CD14-positive monocyte (primary cell): ENCODE results near the gene TNNI3. TPM values are rescaled to one million over a fixed set of nuclear protein-coding genes. Genes with fewer than 3 reads are reported as not detected.
"Not testable (repeated sequence)": the region's sequence is repeated elsewhere in the genome, so short reads cannot be mapped to it uniquely, and the experiment has no call there.

ENCODE experiments used
- DNase-seq, 3 donors: peaks; one replicate each; pipeline ENCODE4 v3.0.0-alpha.2; 2011 to 2022
- H2AFZ ChIP-seq: 2 replicates; pipeline ENCODE4 v1.6.0; 2012; ENCODE audit warnings: mild to moderate bottlenecking, low read depth, low read length, inconsistent platforms; ENCODE audit not compliant: insufficient read depth, poor library complexity, severe bottlenecking
- H3K27ac ChIP-seq, 2 donors: 1 replicate in 1 of 2; 2 replicates in 1 of 2; pipeline ENCODE4 v1.5.1; 2012 to 2013; ENCODE audit warnings: low read length in 2 of 2, control low read depth in 1 of 2, inconsistent platforms in 1 of 2, low read depth in 1 of 2, mild to moderate bottlenecking in 1 of 2
- H3K27me3 ChIP-seq, 2 donors: one replicate each; pipeline versions ENCODE4 v1.6.0 to v1.6.1; 2011 to 2013; ENCODE audit warnings: low read length in 2 of 2; ENCODE audit not compliant: control insufficient read depth in 2 of 2, insufficient read depth in 2 of 2
- H3K36me3 ChIP-seq, 2 donors: replicated peaks in 1 of 2; 1 replicate in 1 of 2; 2 replicates in 1 of 2; pipeline versions ENCODE4 v1.5.1 to v1.6.1; 2012 to 2013; ENCODE audit warnings: low read length in 2 of 2, control low read depth in 1 of 2, inconsistent platforms in 1 of 2, mild to moderate bottlenecking in 1 of 2; ENCODE audit not compliant: insufficient read depth in 2 of 2, control insufficient read depth in 1 of 2
- H3K4me1 ChIP-seq, 2 donors: 1 replicate in 1 of 2; 2 replicates in 1 of 2; pipeline versions ENCODE4 v1.5.1 to v1.6.1; 2012 to 2013; ENCODE audit warnings: low read length in 2 of 2, control low read depth in 1 of 2, inconsistent platforms in 1 of 2, mild to moderate bottlenecking in 1 of 2, moderate library complexity in 1 of 2; ENCODE audit not compliant: insufficient read depth in 2 of 2, control insufficient read depth in 1 of 2
- H3K4me2 ChIP-seq: replicated peaks from 2 replicates; pipeline ENCODE3; 2012; ENCODE audit warnings: low read length, moderate library complexity, mild to moderate bottlenecking; ENCODE audit not compliant: poor library complexity, severe bottlenecking; ENCODE audit errors: extremely low read depth
- H3K4me3 ChIP-seq, 3 experiments: fragments of 200-600 bp in 1 of 3; sonication (generic) in 1 of 3; replicated peaks in 1 of 3; 1 replicate in 2 of 3; 2 replicates in 1 of 3; pipeline ENCODE4 v1.5.1; 2011 to 2013; ENCODE audit warnings: low read length in 3 of 3, mild to moderate bottlenecking in 3 of 3, control low read depth in 2 of 3, low read depth in 2 of 3, inconsistent platforms in 1 of 3, moderate library complexity in 1 of 3
- H3K79me2 ChIP-seq: 2 replicates; pipeline ENCODE4 v1.6.0; 2012; ENCODE audit warnings: mild to moderate bottlenecking, control low read depth, inconsistent platforms, low read length, moderate library complexity; ENCODE audit not compliant: insufficient read depth
- H3K9ac ChIP-seq: 2 replicates; pipeline ENCODE4 v1.6.0; 2017; ENCODE audit warnings: low read length, mild to moderate bottlenecking; ENCODE audit not compliant: insufficient read depth, poor library complexity, severe bottlenecking
- H3K9me3 ChIP-seq, 2 donors: replicated peaks in 1 of 2; 1 replicate in 1 of 2; 2 replicates in 1 of 2; pipeline versions ENCODE4 v1.5.1 to v1.6.1; 2012 to 2013; ENCODE audit warnings: low read length in 2 of 2, control low read depth in 1 of 2; ENCODE audit not compliant: control insufficient read depth in 1 of 2, insufficient read depth in 1 of 2
- H4K20me1 ChIP-seq: 2 replicates; pipeline ENCODE4 v1.6.0; 2012; ENCODE audit warnings: mild to moderate bottlenecking, low read length, control low read depth, moderate library complexity; ENCODE audit not compliant: insufficient read depth
- H3K27ac Mint-ChIP-seq, 7 donors: one replicate each; pipeline ENCODE4 v1.8.0; 2020; ENCODE audit warnings: mild to moderate bottlenecking in 7 of 7, mixed read lengths in 7 of 7, moderate library complexity in 6 of 7, inconsistent platforms in 2 of 7
- H3K27me3 Mint-ChIP-seq, 3 donors: one replicate each; pipeline ENCODE4 v1.8.0; 2021 to 2022; ENCODE audit warnings: low read depth in 3 of 3, mild to moderate bottlenecking in 3 of 3, mixed read lengths in 3 of 3, moderate library complexity in 3 of 3, inconsistent platforms in 1 of 3
- H3K36me3 Mint-ChIP-seq, 2 donors: one replicate each; pipeline ENCODE4 v1.8.0; 2020; ENCODE audit warnings: mixed read lengths in 2 of 2, inconsistent platforms in 1 of 2, mild to moderate bottlenecking in 1 of 2
- H3K4me1 Mint-ChIP-seq: one replicate; pipeline ENCODE4 v1.8.0; 2020; ENCODE audit warnings: mild to moderate bottlenecking, mixed read lengths
- H3K4me3 Mint-ChIP-seq, 2 donors: one replicate each; pipeline ENCODE4 v1.8.0; 2020; ENCODE audit warnings: mild to moderate bottlenecking in 2 of 2, mixed read lengths in 2 of 2, moderate library complexity in 1 of 2
- H3K9me3 Mint-ChIP-seq, 7 donors: one replicate each; pipeline ENCODE4 v1.8.0; 2020 to 2022; ENCODE audit warnings: mixed read lengths in 7 of 7, mild to moderate bottlenecking in 6 of 7, moderate library complexity in 6 of 7, inconsistent platforms in 2 of 7
- WGBS: methylation state at CpG from one replicate; pipeline ENCODE4 v1.1.5; 2013; ENCODE audit warnings: missing lambda C conversion rate; ENCODE audit not compliant: insufficient coverage; 5-methylcytosine and 5-hydroxymethylcytosine counted together
- intact Hi-C, 2 donors: fragments of 100-400 bp; cut with micrococcal nuclease; formaldehyde crosslinking; loops; one replicate each; pipeline versions ENCODE4 v1.15.0 to v1.15.1; 2023
- polyA plus RNA-seq, 3 donors: library from polyadenylated mRNA; depleted of rRNA in 1 of 3; unstranded in 2 of 3; stranded (reverse) in 1 of 3; fragments of 300-500 nt in 2 of 3; fragments of >200 nt in 1 of 3; fragmentation: Illumina TruSeq in 2 of 3; gene quantifications; 1 replicate in 2 of 3; 2 replicates in 1 of 3; pipeline ENCODE4 v1.2.3, GENCODE V29; 2012 to 2021
- TF ChIP-seq, protein P1 (sequence below): fragments of 200-600 bp; IDR thresholded peaks from one replicate; pipeline ENCODE4 v1.8.0; 2022; ENCODE audit warnings: antibody characterized with exemption, mild to moderate bottlenecking

TNNI3 gene
- polyA plus RNA-seq, 3 donors = 1.2 TPM; not detected in 2

DNA sequence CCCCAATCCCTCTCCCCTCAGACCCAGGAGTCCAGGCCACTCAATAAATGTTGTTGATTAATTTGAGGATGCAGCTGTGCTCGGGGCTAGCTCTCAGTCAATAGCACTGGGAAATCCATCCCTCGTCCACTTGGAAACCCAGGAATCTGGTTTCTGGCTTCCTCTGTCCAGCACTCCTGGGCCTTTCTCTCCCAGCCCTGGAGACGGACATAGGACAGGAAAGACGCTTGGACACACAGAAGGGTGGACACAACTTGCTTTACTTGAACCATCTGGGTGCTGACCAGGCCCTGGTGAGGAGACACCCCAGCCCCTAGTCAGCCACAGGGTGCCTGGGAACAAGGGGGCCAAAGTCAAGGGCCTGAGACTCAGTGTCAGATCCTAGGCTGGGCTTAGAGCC is 891 bp upstream of the TNNI3 start:
- intact Hi-C loops = no loop called here
- H3K4me1 Mint-ChIP-seq = peaks cover 7% of the 10 kb centered on the region

DNA sequence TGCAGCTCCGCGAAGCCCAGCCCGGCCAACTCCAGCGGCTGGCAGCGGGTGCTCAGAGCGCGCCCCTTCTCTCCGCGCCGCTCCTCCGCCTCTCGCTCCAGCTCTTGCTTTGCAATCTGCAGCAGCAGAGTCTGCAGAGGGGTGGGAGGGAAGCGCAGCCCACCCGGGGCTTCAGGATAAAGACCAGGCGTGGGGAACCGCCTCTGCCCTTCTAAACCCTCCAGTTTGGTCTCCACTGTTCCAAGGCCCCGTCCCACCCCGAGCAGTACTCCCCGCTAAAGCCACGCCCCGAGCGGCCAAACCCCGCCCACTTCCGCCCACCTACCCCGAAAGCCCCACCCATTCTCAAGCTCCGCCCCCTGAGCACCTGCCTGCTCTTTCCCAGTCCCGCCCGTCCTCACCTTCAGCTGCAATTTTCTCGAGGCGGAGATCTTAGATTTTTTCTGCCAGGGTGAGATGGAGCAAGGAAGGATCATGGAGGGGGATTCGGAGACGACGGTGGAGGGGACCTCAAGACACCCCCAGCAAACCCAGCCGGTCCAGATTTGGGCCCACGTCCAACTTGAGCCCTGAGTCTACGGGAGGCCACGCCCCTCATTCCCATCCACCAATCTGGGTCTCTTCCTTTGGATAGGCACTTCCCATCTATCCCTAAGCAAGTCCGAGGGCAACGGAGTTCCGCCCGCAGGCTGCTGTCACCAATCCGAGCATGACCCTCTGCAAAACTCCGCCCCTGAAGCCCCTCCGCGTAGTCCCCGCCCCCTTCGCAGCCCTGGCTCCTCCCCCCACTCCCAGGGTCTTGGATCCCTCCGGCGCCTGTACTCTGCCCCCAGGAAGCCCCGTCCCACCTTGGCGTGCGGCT is 1.1 kb downstream of the TNNI3 start:
- Histone ChIP-seq H3K36me3 (no peaks in the 10 kb centered on the region), H3K27me3 (peaks cover 12 to 58% of the 10 kb centered on the region in 2 donors), H3K4me3 (peak overlapping the region in 1 of 3 experiments; percentile 20), H2AFZ (no peak overlapping the region), H3K9me3 (peaks cover 9 to 15% of the 10 kb centered on the region in 2 donors), H3K4me1 (peaks cover 5 to 17% of the 10 kb centered on the region in 2 donors), H3K27ac (no peak overlapping the region), H3K4me2 (peak overlapping the region; percentile 22), H4K20me1 (no peaks in the 10 kb centered on the region), H3K9ac (no peak overlapping the region), H3K79me2 (no peaks in the 10 kb centered on the region)
- DNase-seq = no peak
- Mint-ChIP-seq H3K9me3 (peaks cover 9 to 29% (median 20%) of the 10 kb centered on the region in 7 donors), H3K36me3 (peaks cover 2 to 6% of the 10 kb centered on the region in 2 donors), H3K4me3 (peak overlapping the region; percentile 37 to 84), H3K27ac (no peak overlapping the region), H3K27me3 (peaks cover 49 to 72% (median 66%) of the 10 kb centered on the region in 3 donors), H3K4me1 (peaks cover 11% of the 10 kb centered on the region)
- intact Hi-C loops = no loop called here
- under 1% methylated on average over 36 of the region's 52 CpGs for WGBS
- TF ChIP-seq, protein P1, sequence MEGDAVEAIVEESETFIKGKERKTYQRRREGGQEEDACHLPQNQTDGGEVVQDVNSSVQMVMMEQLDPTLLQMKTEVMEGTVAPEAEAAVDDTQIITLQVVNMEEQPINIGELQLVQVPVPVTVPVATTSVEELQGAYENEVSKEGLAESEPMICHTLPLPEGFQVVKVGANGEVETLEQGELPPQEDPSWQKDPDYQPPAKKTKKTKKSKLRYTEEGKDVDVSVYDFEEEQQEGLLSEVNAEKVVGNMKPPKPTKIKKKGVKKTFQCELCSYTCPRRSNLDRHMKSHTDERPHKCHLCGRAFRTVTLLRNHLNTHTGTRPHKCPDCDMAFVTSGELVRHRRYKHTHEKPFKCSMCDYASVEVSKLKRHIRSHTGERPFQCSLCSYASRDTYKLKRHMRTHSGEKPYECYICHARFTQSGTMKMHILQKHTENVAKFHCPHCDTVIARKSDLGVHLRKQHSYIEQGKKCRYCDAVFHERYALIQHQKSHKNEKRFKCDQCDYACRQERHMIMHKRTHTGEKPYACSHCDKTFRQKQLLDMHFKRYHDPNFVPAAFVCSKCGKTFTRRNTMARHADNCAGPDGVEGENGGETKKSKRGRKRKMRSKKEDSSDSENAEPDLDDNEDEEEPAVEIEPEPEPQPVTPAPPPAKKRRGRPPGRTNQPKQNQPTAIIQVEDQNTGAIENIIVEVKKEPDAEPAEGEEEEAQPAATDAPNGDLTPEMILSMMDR = no peak

More for the DNA sequence above, 891 bp upstream of the TNNI3 start:
- TF ChIP-seq, protein P1 = no peak
- Mint-ChIP-seq H3K36me3 (peaks cover 2 to 6% of the 10 kb centered on the region in 2 donors), H3K9me3 (peaks cover 3 to 21% (median 15%) of the 10 kb centered on the region in 7 donors), H3K27me3 (peaks cover 64 to 87% (median 84%) of the 10 kb centered on the region in 3 donors), H3K4me3 (peak overlapping the region in 1 of 2 donors; percentile 27), H3K27ac (no peak overlapping the region)
- no peaks in the 10 kb centered on the region for H3K36me3 ChIP-seq
- H3K27ac ChIP-seq = no peak overlapping the region
- no peak for DNase-seq
- peaks cover 4 to 8% of the 10 kb centered on the region in 2 donors for H3K9me3 ChIP-seq
- WGBS = 79% methylated on average over 4 of the region's 4 CpGs
- H3K79me2 ChIP-seq = no peaks in the 10 kb centered on the region
- no peak overlapping the region for H3K4me2 ChIP-seq
- H3K4me3 ChIP-seq = no peak overlapping the region
- H3K9ac ChIP-seq = no peak overlapping the region
- no peak overlapping the region for H2AFZ ChIP-seq
- H4K20me1 ChIP-seq = no peaks in the 10 kb centered on the region
- peaks cover 5 to 17% of the 10 kb centered on the region in 2 donors for H3K4me1 ChIP-seq
- peaks cover 14 to 74% of the 10 kb centered on the region in 2 donors for H3K27me3 ChIP-seq

DNA sequence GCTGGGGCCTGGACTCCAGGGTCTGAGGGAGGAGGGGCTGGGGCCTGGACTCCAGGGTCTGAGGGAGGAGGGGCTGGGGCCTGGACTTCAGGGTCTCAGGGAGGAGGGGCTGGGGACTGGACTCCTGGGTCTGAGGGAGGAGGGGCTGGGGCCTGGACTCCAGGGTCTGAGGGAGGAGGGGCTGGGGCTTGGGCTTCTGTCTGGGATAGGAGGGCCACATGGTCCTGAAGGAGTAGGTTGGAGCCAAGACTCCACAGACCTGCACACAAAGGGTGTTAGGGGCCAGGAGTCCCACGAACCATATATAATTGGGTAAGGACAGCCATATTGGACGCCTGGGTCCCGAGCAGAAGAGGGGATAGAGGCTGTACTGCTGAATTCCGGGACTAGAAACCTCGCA is 1.7 kb downstream of the TNNI3 start:
- Histone ChIP-seq H3K4me3 (peak overlapping the region in 1 of 3 experiments; percentile 20), H3K27me3 (peaks cover 10 to 51% of the 10 kb centered on the region in 2 donors), H3K9me3 (peaks cover 8 to 18% of the 10 kb centered on the region in 2 donors), H3K4me1 (peaks cover 5 to 17% of the 10 kb centered on the region in 2 donors)
- WGBS = 7% methylated on average over 4 of the region's 5 CpGs
- H3K36me3 ChIP-seq, H3K4me2 ChIP-seq, H3K36me3 Mint-ChIP-seq, H3K79me2 ChIP-seq, H3K27ac Mint-ChIP-seq, DNase-seq, intact Hi-C loops, H4K20me1 ChIP-seq, H3K9ac ChIP-seq, H3K27ac ChIP-seq, H2AFZ ChIP-seq: not testable (repeated sequence)
- H3K27me3 Mint-ChIP-seq = peaks cover 44 to 68% (median 60%) of the 10 kb centered on the region in 3 donors
- peaks cover 9 to 29% (median 21%) of the 10 kb centered on the region in 7 donors for H3K9me3 Mint-ChIP-seq
- peak overlapping the region in 1 of 2 donors; percentile 84 for H3K4me3 Mint-ChIP-seq
- H3K4me1 Mint-ChIP-seq = peaks cover 11% of the 10 kb centered on the region
